Ramos (cell line): ENCODE results near the gene CAPN13.
"Not testable (repeated sequence)": the region's sequence is repeated elsewhere in the genome, so short reads cannot be mapped to it uniquely, and the experiment has no call there.

ENCODE experiments used
- in situ Hi-C: fragments of 300-500 bp; cut with MboI; formaldehyde crosslinking; loops from one replicate; pipeline ENCODE4 v1.14.3; 2022; ENCODE audit warnings: low sequenced_read_pairs; ENCODE audit not compliant: unreplicated experiment

Gene CAPN13

GRCh38 chr2:30707304-30707903, 99.8 kb downstream of the CAPN13 start:
- in situ Hi-C loops, result loop anchor here (5.0 kb wide), 3 partner anchors 500 to 615 kb away; no protein-coding TSS in a partner anchor

DNA sequence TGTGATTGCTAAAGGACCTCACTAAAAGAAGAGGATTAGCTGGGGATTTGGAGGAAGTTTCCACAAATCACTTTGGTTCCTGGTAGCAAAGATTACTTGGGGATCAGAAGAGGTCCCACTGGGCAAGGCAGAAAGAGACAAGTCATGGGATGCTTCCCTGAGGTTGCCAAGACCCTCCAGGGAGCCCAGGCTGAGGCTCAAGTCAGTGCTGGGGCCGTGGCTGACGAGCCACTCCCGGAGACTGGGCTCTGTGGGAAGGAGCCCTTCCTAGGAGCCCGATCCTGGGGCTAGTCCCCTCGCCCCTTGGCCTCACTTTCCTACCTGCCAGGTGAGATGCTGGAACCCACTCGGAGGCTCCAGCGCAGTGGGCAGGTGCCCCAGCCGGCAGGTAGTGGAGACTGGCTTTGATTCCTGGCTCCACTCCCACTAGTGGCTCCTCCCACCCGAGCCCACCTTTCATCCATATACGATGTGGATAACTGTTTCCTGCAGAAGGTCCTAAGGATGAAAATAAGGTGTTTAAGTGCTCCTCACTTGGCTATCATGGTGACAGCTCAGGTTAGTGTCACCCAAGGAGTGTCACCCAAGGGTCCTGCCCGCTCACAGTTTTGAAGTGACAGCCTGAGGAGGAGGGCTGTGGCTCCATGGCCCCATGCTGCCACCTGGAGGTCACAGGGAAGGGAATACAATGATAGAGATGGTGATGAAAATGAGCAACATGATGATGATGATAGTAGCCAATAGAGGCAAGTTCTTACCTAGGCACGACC, 100.5 kb downstream of the CAPN13 start:
- in situ Hi-C loops, result loop anchor here (5.0 kb wide), 3 partner anchors 499 to 614 kb away; no protein-coding TSS in a partner anchor

DNA sequence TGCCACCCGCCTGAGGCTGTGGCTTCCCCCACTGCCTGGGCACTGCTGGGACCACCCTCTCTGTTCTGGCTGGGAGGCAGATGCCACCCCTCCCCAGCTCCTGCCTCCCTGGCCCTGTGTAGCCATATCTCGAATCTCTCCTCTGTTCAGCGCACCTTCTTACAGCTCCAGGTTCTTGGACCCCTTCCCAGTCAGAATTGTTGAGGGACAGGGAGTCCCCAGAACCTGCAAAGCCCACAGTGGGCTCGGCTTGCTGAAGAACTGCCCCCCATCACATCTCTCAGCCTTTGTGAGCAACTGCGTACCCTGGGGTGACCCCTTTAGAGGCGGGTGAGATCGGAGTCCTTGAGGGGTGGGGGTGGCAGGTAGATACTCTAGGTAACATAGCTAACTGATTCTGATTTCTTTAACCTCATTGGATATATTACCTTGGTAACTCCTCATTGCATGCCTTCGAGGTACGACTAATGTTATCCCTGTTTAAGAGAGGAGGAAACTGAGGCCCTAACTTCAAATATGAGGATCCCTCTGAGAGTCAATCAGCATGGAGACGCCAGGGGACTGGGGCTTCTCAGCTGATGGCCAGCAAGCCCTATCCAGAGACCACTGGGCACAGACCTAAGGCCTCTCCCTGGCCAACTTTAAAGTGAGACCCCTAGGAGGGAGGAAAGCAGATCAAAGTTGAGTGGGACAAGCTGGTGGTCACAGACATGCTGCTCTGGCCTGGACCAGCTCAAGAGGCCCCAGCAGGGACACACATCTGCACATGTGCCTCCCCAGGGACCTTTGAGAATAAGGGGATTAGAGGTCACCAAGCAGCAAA, 101.3 kb downstream of the CAPN13 start:
- in situ Hi-C loops, result loop anchor here (5.0 kb wide), 3 partner anchors 499 to 614 kb away; no protein-coding TSS in a partner anchor

GRCh38 chr2:30705056-30705455, 102.2 kb downstream of the CAPN13 start:
- in situ Hi-C loops, result loop anchor here (5.0 kb wide), 3 partner anchors 498 to 613 kb away; no protein-coding TSS in a partner anchor

DNA sequence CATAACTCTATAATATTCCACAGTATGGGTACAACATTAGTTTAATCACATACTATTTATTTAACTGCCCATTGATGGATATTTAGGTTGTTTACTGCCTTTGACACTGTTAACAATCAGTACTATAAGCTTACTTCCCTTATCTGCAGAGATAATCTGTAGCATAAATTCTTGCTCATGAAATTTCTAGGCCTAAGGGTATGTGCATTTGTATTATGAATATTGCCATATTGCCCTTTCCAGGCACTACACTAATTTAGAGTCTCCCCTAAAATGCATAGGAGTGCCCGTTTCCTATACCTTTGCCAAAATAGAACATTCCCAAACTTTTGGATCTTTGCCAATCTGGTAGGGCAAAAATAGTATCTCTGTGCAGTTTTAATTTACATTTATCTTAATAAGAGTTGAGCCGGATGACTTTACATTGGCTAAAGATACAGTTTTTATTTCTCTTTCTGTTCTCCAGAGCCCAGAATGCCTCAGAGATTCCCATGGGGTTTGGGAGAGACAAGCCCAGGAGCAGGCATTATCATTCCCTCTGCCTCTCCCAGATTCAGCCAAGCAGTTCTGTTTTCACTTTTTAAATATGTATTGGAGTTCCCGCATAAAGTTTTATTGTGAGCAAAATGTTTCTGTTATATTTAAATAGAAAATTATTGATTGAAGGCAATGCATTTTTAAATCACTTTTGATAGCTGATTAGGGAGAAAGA, 102.8 kb downstream of the CAPN13 start:
- in situ Hi-C loops, result loop anchor here (5.0 kb wide), 3 partner anchors 497 to 612 kb away; no protein-coding TSS in a partner anchor

GRCh38 chr2:30702694-30703093, 104.6 kb downstream of the CAPN13 start:
- in situ Hi-C loops, result no loop called here

DNA sequence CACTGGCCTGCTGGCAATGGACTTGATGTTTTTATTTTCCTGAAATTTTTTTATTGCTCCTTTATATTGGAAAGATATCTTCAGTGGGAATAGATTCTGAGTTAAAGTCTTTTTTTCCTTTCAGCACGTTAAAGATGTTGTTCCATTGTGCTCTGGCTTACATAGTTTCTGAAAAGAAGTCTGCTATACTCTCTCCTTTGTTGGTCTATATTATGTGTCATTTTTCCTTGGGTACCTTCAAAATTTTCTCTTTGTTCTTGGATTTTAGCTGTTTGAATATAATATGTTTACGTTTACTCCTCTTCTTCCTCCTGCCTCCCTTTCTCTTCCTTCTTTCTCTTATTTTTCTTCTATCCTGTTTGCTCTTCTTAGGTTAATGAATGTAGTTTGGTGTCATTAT, 105.5 kb downstream of the CAPN13 start:
- in situ Hi-C loops, result no loop called here

GRCh38 chr2:30697242-30698103, 109.8 kb downstream of the CAPN13 start:
- in situ Hi-C loops, result not testable (repeated sequence)

- in situ Hi-C loops, result no loop called here
These were observed 111.5 kb downstream of the CAPN13 start for GRCh38 chr2:30695749-30696148.

DNA sequence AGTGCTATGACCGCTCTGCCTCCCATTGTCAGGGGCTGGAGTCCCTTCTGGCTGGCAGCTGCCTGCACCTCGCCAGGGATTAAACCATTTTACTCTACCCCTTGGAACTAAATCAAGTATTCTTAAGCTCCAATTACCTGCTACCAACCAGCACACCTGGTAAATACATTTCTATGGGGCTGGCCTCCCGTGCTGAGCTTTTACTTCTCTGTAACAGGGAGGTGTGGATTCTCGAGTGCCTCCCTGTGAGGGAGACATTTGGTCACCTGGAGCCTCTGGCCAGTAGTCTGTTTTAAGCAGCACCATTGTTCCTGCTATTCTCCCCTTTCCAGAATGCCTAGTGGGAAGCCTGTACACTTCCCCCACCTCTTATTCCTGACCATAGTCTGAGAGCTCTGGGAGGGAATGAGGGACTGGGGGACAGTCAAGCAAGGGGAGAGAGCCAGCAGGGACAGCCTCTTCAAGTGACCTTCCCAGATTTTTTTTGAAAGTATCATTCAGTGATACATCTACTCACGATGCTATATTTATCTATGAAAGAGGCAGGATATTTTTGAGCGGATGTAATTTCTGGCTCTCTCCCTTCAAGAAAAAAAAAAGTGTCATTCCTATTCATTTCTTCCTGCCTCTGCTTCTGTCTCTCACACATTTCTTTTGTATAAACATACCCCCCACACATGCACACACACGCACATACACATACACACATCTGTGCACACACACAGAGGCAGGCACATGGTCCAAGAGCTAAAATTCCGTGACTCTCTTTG, 112.8 kb downstream of the CAPN13 start:
- in situ Hi-C loops, result no loop called here

DNA sequence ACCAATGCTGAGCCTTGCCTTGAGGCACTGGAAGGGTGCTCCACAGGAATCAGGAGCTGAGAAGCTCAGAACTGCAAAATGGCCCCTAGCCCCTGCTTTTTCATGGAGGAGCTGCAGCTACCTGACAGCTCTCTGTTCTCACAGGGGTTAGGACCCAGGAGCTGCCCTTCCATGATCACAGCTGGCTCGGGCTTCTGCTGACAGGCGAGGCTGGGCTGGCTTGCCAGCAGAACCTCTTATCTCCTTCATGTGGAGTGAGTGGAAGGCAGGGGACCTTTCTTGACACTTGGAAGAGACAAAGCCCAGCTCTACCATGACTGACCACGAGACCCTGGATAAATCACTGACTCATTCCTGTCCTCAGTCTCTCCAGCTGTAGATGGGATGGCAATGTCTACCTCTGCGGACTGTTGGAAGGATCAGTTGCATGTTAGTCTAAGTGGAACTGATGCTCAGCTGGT, 113.4 kb downstream of the CAPN13 start:
- in situ Hi-C loops, result no loop called here

- in situ Hi-C loops, result no loop called here
These were observed 114.4 kb downstream of the CAPN13 start for GRCh38 chr2:30692829-30693275.

DNA sequence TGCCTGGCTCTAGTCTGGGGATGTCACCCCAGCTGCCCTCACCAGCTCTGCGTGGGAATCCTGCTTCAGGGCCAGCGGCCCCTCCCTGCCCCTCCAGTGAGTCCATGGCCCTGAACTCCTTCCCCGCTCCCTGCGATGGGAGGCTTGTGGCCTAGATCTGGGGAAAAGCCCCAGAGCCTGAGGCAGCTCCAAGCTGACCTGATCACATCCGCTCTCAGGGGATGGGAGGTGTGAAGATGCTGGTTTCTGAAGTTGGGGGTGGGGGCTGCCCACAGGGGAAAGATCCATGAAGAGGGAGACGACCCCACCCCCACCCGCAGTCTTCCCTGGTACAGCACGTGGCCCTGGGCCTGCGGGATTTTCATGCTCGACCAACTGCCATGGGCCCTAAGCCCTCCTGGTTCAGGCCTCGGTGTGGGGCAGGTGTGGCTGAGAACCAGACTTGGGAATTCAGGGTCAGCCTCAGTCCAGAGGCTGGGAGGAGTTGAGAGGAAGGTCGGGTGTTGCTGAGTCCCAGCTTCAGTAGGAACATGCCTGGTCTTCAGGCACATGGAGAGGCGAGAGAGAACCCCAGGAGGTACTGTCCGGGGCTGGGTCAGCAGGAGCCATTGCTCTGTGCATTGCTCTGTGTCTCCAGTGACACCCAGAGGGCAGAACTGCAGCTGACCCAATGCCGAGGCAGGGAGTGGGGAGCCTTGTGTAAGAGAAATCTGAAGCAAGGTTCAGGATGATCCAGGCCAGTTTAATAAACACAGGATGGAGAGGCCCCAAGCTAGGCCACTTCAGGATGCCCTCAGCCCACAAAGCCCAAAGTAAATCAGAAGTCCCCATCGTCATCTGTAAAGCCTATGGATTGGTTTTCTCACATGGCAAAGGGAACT, 115.1 kb downstream of the CAPN13 start:
- in situ Hi-C loops, result no loop called here

GRCh38 chr2:30691091-30691947, 115.9 kb downstream of the CAPN13 start:
- in situ Hi-C loops, result no loop called here

GRCh38 chr2:30690126-30690561, 117.1 kb downstream of the CAPN13 start:
- in situ Hi-C loops, result no loop called here

- in situ Hi-C loops, result no loop called here
These were observed 117.6 kb downstream of the CAPN13 start for GRCh38 chr2:30689496-30690125.
